ENCODE data around the gene GATB.

GATB gene

GRCh38 chr4:151770154-151770553, 9.3 kb upstream of the GATB start:
- TF ChIP-seq SNAI2 (CRISPR knock-in tag; IDR thresholded peaks at IDR 0.05) (no peak), PPARA (CRISPR knock-in tag; IDR thresholded peaks at IDR 0.05; ENCODE audit: borderline replicate concordance) (no peak), TCF4 (CRISPR knock-in tag; IDR thresholded peaks at IDR 0.05; ENCODE audit: borderline replicate concordance) (no peak), ZC3H10 (CRISPR knock-in tag; IDR thresholded peaks at IDR 0.05) (no peak), TSHZ2 (CRISPR knock-in tag; IDR thresholded peaks at IDR 0.05) (no peak), CSDC2 (CRISPR knock-in tag; IDR thresholded peaks at IDR 0.05) (no peak), ZNF8 (CRISPR knock-in tag; IDR thresholded peaks at IDR 0.05) (no peak), ZFP3 (CRISPR knock-in tag; IDR thresholded peaks at IDR 0.05) (no peak), ESRRG (CRISPR knock-in tag; IDR thresholded peaks at IDR 0.05) (no peak), ZNF565 (CRISPR knock-in tag; conservative IDR thresholded peaks at IDR 0.05; ENCODE audit: low read depth) (no peak), ISL1 (CRISPR knock-in tag; IDR thresholded peaks at IDR 0.05) (no peak), ZFP30 (CRISPR knock-in tag; IDR thresholded peaks at IDR 0.05) (no peak), TOX (CRISPR knock-in tag; IDR thresholded peaks at IDR 0.05; ENCODE audit: borderline replicate concordance) (no peak), BACH2 (CRISPR knock-in tag; IDR thresholded peaks at IDR 0.05; ENCODE audit: borderline replicate concordance) (no peak), PATZ1 (CRISPR knock-in tag; IDR thresholded peaks at IDR 0.05; ENCODE audit: borderline replicate concordance) (no peak), CREB5 (CRISPR knock-in tag; IDR thresholded peaks at IDR 0.05; ENCODE audit: low read depth) (no peak), OSR1 (CRISPR knock-in tag; IDR thresholded peaks at IDR 0.05) (no peak), GLIS3 (CRISPR knock-in tag; IDR thresholded peaks at IDR 0.05) (no peak)
- ATAC-seq = no peak

- no peak for TF ChIP-seq BACH2 (CRISPR knock-in tag; IDR thresholded peaks at IDR 0.05; ENCODE audit: borderline replicate concordance)
- no peak for TF ChIP-seq ARNTL (CRISPR knock-in tag; IDR thresholded peaks at IDR 0.05; ENCODE audit: borderline replicate concordance, low read depth)
- ATAC-seq = no peak
Observed at GRCh38 chr4:151768835-151769234, 8.0 kb upstream of the GATB start.

- no peak for ATAC-seq
- TF ChIP-seq PPARA (CRISPR knock-in tag; IDR thresholded peaks at IDR 0.05; ENCODE audit: borderline replicate concordance) = no peak
- no peak for TF ChIP-seq SNAI2 (CRISPR knock-in tag; IDR thresholded peaks at IDR 0.05)
- no peak for TF ChIP-seq ZNF565 (CRISPR knock-in tag; conservative IDR thresholded peaks at IDR 0.05; ENCODE audit: low read depth)
- TF ChIP-seq GLIS3 (CRISPR knock-in tag; IDR thresholded peaks at IDR 0.05) = no peak
- TF ChIP-seq BACH2 (CRISPR knock-in tag; IDR thresholded peaks at IDR 0.05; ENCODE audit: borderline replicate concordance) = no peak
- TF ChIP-seq ZFP3 (CRISPR knock-in tag; IDR thresholded peaks at IDR 0.05) = no peak
- no peak for TF ChIP-seq ZFP30 (CRISPR knock-in tag; IDR thresholded peaks at IDR 0.05)
- TF ChIP-seq ESRRG (CRISPR knock-in tag; IDR thresholded peaks at IDR 0.05) = no peak
- TF ChIP-seq ZNF70 (CRISPR knock-in tag; IDR thresholded peaks at IDR 0.05) = no peak
- no peak for TF ChIP-seq TSHZ2 (CRISPR knock-in tag; IDR thresholded peaks at IDR 0.05)
- no peak for TF ChIP-seq ZC3H10 (CRISPR knock-in tag; IDR thresholded peaks at IDR 0.05)
- TF ChIP-seq OSR1 (CRISPR knock-in tag; IDR thresholded peaks at IDR 0.05) = no peak
- TF ChIP-seq ARNTL (CRISPR knock-in tag; IDR thresholded peaks at IDR 0.05; ENCODE audit: borderline replicate concordance, low read depth) = no peak
- no peak for TF ChIP-seq RARB (CRISPR knock-in tag; IDR thresholded peaks at IDR 0.05)
- TF ChIP-seq CSRNP3 (CRISPR knock-in tag; IDR thresholded peaks at IDR 0.05) = no peak
Observed at GRCh38 chr4:151766691-151767090, 5.9 kb upstream of the GATB start.
